Ishikawa (cell line): ENCODE data around the gene DESI1.

Experiments used
- CEBPB ChIP-seq: IDR thresholded peaks from 2 replicates; pipeline ENCODE4 v1.6.1; 2012
- REST ChIP-seq: IDR thresholded peaks from 2 replicates; pipeline ENCODE4 v1.6.1; 2012; ENCODE audit warnings: low read depth, mild to moderate bottlenecking
- TAF1 ChIP-seq: IDR thresholded peaks from 2 replicates; pipeline ENCODE4 v1.6.1; 2012; ENCODE audit warnings: low read depth, mild to moderate bottlenecking
- TEAD4 ChIP-seq: IDR thresholded peaks from 2 replicates; pipeline ENCODE4 v1.6.1; 2012
- ZBTB7A ChIP-seq: IDR thresholded peaks from 2 replicates; pipeline ENCODE4 v1.6.1; 2012; ENCODE audit warnings: low read depth

- TF ChIP-seq TEAD4 (no peak), TAF1 (no peak), CEBPB (no peak), REST (no peak), ZBTB7A (no peak)
These were observed 58.4 kb downstream of the DESI1 start for GRCh38 chr22:41562461-41562860.
